NCI-H187 treated with DMSO at 0.1 percent for 48 hours (cell line): ENCODE results near the gene CCDC51.
"Not testable (repeated sequence)": the region's sequence is repeated elsewhere in the genome, so short reads cannot be mapped to it uniquely, and the experiment has no call there.

ENCODE experiments used
- DNase-seq: peaks from one replicate; lab custom pipeline; 2025; lab: John Stamatoyannopoulos, UW

The CCDC51 gene

GRCh38 chr3:48439820-48440589 is at the start of gene CCDC51, which contains the start of gene TMA7:
Gene CCDC51 (minus strand): TSS chr3:48440119. CDS start chr3:48435128, 4,991 bp downstream.
Gene TMA7 (plus strand): TSS chr3:48440257. CDS start chr3:48440297, 40 bp downstream.
- DNase-seq, result peak; percentile 77

- no peak for DNase-seq
Observed at GRCh38 chr3:48486952-48487351, 47.0 kb upstream of the CCDC51 start.

GRCh38 chr3:48482822-48483221 is 42.9 kb upstream of the CCDC51 start:
- not testable (repeated sequence) for DNase-seq

- DNase-seq, result not testable (repeated sequence)
Observed at GRCh38 chr3:48480891-48481290, 41.0 kb upstream of the CCDC51 start.

GRCh38 chr3:48478626-48479555 is 39.0 kb upstream of the CCDC51 start:
- no peak for DNase-seq

GRCh38 chr3:48477959-48478520 is 38.1 kb upstream of the CCDC51 start:
- DNase-seq, result no peak

- DNase-seq, result no peak
Observed at GRCh38 chr3:48476426-48477053, 36.6 kb upstream of the CCDC51 start.

GRCh38 chr3:48475188-48475587 is 35.3 kb upstream of the CCDC51 start:
- DNase-seq, result no peak

GRCh38 chr3:48474619-48475018 is 34.7 kb upstream of the CCDC51 start:
- no peak for DNase-seq

- not testable (repeated sequence) for DNase-seq
Observed at GRCh38 chr3:48474031-48474430, 34.1 kb upstream of the CCDC51 start.

GRCh38 chr3:48473617-48473952 is 33.7 kb upstream of the CCDC51 start:
- DNase-seq, result no peak

- DNase-seq, result no peak
Observed at GRCh38 chr3:48472923-48473616, 33.2 kb upstream of the CCDC51 start.

GRCh38 chr3:48472673-48472922 is 32.7 kb upstream of the CCDC51 start:
- no peak for DNase-seq

GRCh38 chr3:48470286-48470685 is 30.4 kb upstream of the CCDC51 start:
- no peak for DNase-seq

GRCh38 chr3:48469046-48469915 is 29.4 kb upstream of the CCDC51 start:
- no peak for DNase-seq

- DNase-seq, result no peak
Observed at GRCh38 chr3:48468329-48468731, 28.4 kb upstream of the CCDC51 start.

GRCh38 chr3:48467473-48468267 is 27.8 kb upstream of the CCDC51 start:
- DNase-seq, result no peak

GRCh38 chr3:48467110-48467454 is 27.2 kb upstream of the CCDC51 start:
- no peak for DNase-seq

- no peak for DNase-seq
Observed at GRCh38 chr3:48466386-48467109, 26.6 kb upstream of the CCDC51 start.
